Neural progenitor cell (in vitro differentiated cells): Measurements from ENCODE around the gene NEK1. TPM values are rescaled to one million over a fixed set of nuclear protein-coding genes. Genes with fewer than 3 reads are reported as not detected.

Experiments used
- DNase-seq: peaks from one replicate; pipeline ENCODE4 v3.0.0-alpha.2; 2016; ENCODE audit warnings: low spot score
- H2AFZ ChIP-seq: fragments of 200-600 bp; sonication (generic); replicated peaks from 2 replicates; pipeline ENCODE4 v1.6.1; 2016; ENCODE audit warnings: antibody characterized with exemption
- H3F3A ChIP-seq: fragments of 200-600 bp; sonication (generic); 2 replicates; pipeline ENCODE4 v1.6.1; 2016; ENCODE audit warnings: antibody characterized with exemption, low read depth
- H3K27ac ChIP-seq: fragments of 200-600 bp; sonication (generic); 2 replicates; pipeline ENCODE4 v1.5.1; 2016; ENCODE audit warnings: mild to moderate bottlenecking
- H3K27me3 ChIP-seq: fragments of 200-600 bp; sonication (generic); 2 replicates; pipeline ENCODE4 v1.6.1; 2016; ENCODE audit warnings: mild to moderate bottlenecking, moderate library complexity
- H3K36me3 ChIP-seq: fragments of 200-600 bp; sonication (generic); 2 replicates; pipeline ENCODE4 v1.5.1; 2016
- H3K4me1 ChIP-seq: fragments of 200-600 bp; sonication (generic); 2 replicates; pipeline ENCODE4 v1.6.1; 2016; ENCODE audit warnings: mixed run types
- H3K4me2 ChIP-seq: fragments of 200-600 bp; sonication (generic); 2 replicates; pipeline ENCODE4 v1.6.1; 2016
- H3K4me3 ChIP-seq: fragments of 200-600 bp; sonication (generic); 2 replicates; pipeline ENCODE4 v1.5.1; 2016
- H3K79me2 ChIP-seq: fragments of 200-600 bp; sonication (generic); 2 replicates; pipeline ENCODE4 v1.6.1; 2016; ENCODE audit warnings: low read depth
- H3K9ac ChIP-seq: fragments of 200-600 bp; sonication (generic); 2 replicates; pipeline ENCODE4 v1.6.1; 2016
- H3K9me3 ChIP-seq: fragments of 200-600 bp; sonication (generic); 2 replicates; pipeline ENCODE4 v1.5.1; 2016; ENCODE audit warnings: low read depth
- H4K20me1 ChIP-seq: fragments of 200-600 bp; sonication (generic); 2 replicates; pipeline ENCODE4 v1.6.1; 2016; ENCODE audit warnings: low read depth
- H3K27ac Mint-ChIP-seq: 3 replicates; pipeline ENCODE4 v1.8.0; 2021; ENCODE audit warnings: mixed read lengths
- H3K27me3 Mint-ChIP-seq: 2 replicates; pipeline ENCODE4 v1.8.0; 2022; ENCODE audit warnings: low read depth, mild to moderate bottlenecking, inconsistent platforms, moderate library complexity, mixed read lengths; ENCODE audit not compliant: insufficient read depth
- H3K36me3 Mint-ChIP-seq: 3 replicates; pipeline ENCODE4 v1.8.0; 2021; ENCODE audit warnings: mixed read lengths
- H3K4me1 Mint-ChIP-seq: 3 replicates; pipeline ENCODE4 v1.8.0; 2021; ENCODE audit warnings: mixed read lengths
- H3K4me3 Mint-ChIP-seq: 3 replicates; pipeline ENCODE4 v1.8.0; 2021; ENCODE audit warnings: mild to moderate bottlenecking, moderate library complexity, mixed read lengths
- H3K9me3 Mint-ChIP-seq: 3 replicates; pipeline ENCODE4 v1.8.0; 2020; ENCODE audit warnings: mixed read lengths
- CTCF ChIP-seq: fragments of 200-600 bp; sonication (generic); IDR thresholded peaks from 2 replicates; pipeline ENCODE4 v1.5.1; 2017; ENCODE audit warnings: antibody characterized with exemption, mild to moderate bottlenecking
- EZH2 ChIP-seq: fragments of 200-600 bp; sonication (generic); IDR thresholded peaks from 2 replicates; pipeline ENCODE4 v1.6.1; 2017; ENCODE audit warnings: antibody characterized with exemption, mild to moderate bottlenecking, moderate library complexity
- EZH2phosphoT487 ChIP-seq: fragments of 200-600 bp; sonication (generic); IDR thresholded peaks from 2 replicates; pipeline ENCODE4 v1.6.1; 2017; ENCODE audit warnings: antibody characterized with exemption
- total RNA-seq: library from RNA; depleted of rRNA; stranded (reverse); fragments of >200 nt; gene quantifications from 2 replicates; pipeline ENCODE4 v1.2.3, GENCODE V29; 2015; ENCODE audit warnings: low replicate concordance

NEK1 gene
- total RNA-seq, 1 donor from 2014 or later, result 12.1 TPM

- Histone ChIP-seq H3K79me2 (no peaks in the 10 kb centered on the region), H3K27ac (no peak overlapping the region), H3K9me3 (no peaks in the 10 kb centered on the region), H3F3A (no peaks in the 10 kb centered on the region), H2AFZ (no peak overlapping the region), H3K9ac (no peak overlapping the region), H3K4me1 (peaks cover 5% of the 10 kb centered on the region), H4K20me1 (no peaks in the 10 kb centered on the region), H3K27me3 (no peaks in the 10 kb centered on the region), H3K4me3 (no peak overlapping the region), H3K4me2 (no peak overlapping the region), H3K36me3 (no peaks in the 10 kb centered on the region)
- no peaks in the 10 kb centered on the region for H3K27me3 Mint-ChIP-seq
- TF ChIP-seq EZH2 (no peak), CTCF (no peak), EZH2phosphoT487 (no peak)
- peaks cover 5% of the 10 kb centered on the region for H3K36me3 Mint-ChIP-seq
- H3K4me1 Mint-ChIP-seq, result peaks cover 2% of the 10 kb centered on the region
- H3K27ac Mint-ChIP-seq, result no peak overlapping the region
- H3K9me3 Mint-ChIP-seq, result peaks cover 14% of the 10 kb centered on the region
- DNase-seq, result no peak
- H3K4me3 Mint-ChIP-seq, result no peak overlapping the region
Observed at GRCh38 chr4:169489306-169489705, 123.1 kb downstream of the NEK1 start.

GRCh38 chr4:169485791-169486742 is 126.3 kb downstream of the NEK1 start:
- Histone ChIP-seq H3K4me2 (no peak overlapping the region), H3K27me3 (no peaks in the 10 kb centered on the region), H3K9me3 (no peaks in the 10 kb centered on the region), H2AFZ (peak overlapping the region; percentile 5), H3K4me3 (no peak overlapping the region), H3F3A (no peaks in the 10 kb centered on the region), H4K20me1 (no peaks in the 10 kb centered on the region), H3K9ac (no peak overlapping the region), H3K27ac (no peak overlapping the region), H3K36me3 (no peaks in the 10 kb centered on the region), H3K79me2 (no peaks in the 10 kb centered on the region), H3K4me1 (peaks cover 5% of the 10 kb centered on the region)
- Mint-ChIP-seq H3K4me1 (peaks cover 2% of the 10 kb centered on the region), H3K4me3 (no peak overlapping the region), H3K27ac (no peak overlapping the region), H3K27me3 (no peaks in the 10 kb centered on the region), H3K9me3 (peaks cover 9% of the 10 kb centered on the region), H3K36me3 (peaks cover 10% of the 10 kb centered on the region)
- TF ChIP-seq EZH2phosphoT487 (no peak), CTCF (peak; percentile 76)
- DNase-seq, result peak; percentile 49

GRCh38 chr4:169485086-169485485 is 127.3 kb downstream of the NEK1 start:
- Mint-ChIP-seq H3K9me3 (peaks cover 6% of the 10 kb centered on the region), H3K27ac (no peak overlapping the region), H3K4me1 (peaks cover 2% of the 10 kb centered on the region), H3K27me3 (no peaks in the 10 kb centered on the region), H3K36me3 (peaks cover 11% of the 10 kb centered on the region), H3K4me3 (no peak overlapping the region)
- Histone ChIP-seq H3K79me2 (no peaks in the 10 kb centered on the region), H3K4me3 (no peak overlapping the region), H3K9ac (no peak overlapping the region), H4K20me1 (no peaks in the 10 kb centered on the region), H3K36me3 (no peaks in the 10 kb centered on the region), H3K4me1 (peaks cover 5% of the 10 kb centered on the region), H3F3A (no peaks in the 10 kb centered on the region), H3K27me3 (no peaks in the 10 kb centered on the region), H3K9me3 (no peaks in the 10 kb centered on the region), H3K4me2 (no peak overlapping the region), H3K27ac (no peak overlapping the region), H2AFZ (no peak overlapping the region)
- DNase-seq, result no peak
- TF ChIP-seq CTCF (no peak), EZH2 (no peak), EZH2phosphoT487 (no peak)
